ENCODE measurements around the gene SMPD1. TPM values are rescaled to one million over a fixed set of nuclear protein-coding genes. Genes with fewer than 3 reads are reported as not detected.

Gene SMPD1
- total RNA-seq, 1 experiment from 2014 or later, result 4.5 TPM

- Histone ChIP-seq H2BK15ac (ENCODE audit: low read depth, low read length) (no peak overlapping the region), H2BK12ac (ENCODE audit: insufficient read length, low read depth, low read length) (no peak overlapping the region), H4K8ac (replicated peaks; ENCODE audit: insufficient read length, low read depth, low read length) (no peak overlapping the region), H3K9ac (ENCODE audit: extremely low read depth, insufficient read length, low read length) (no peak overlapping the region), H3K27ac (ENCODE audit: insufficient read length, low read depth, low read length) (no peak overlapping the region), H2AK5ac (ENCODE audit: insufficient read length, low read length) (no peak overlapping the region), H2BK20ac (ENCODE audit: low read depth, low read length, poor library complexity, severe bottlenecking) (no peak overlapping the region), H2BK5ac (ENCODE audit: insufficient read length, low read length) (no peak overlapping the region), H3K79me2 (ENCODE audit: insufficient read depth, low read length) (no peaks in the 10 kb centered on the region), H3K79me1 (ENCODE audit: insufficient read depth, low read depth, low read length, poor library complexity, severe bottlenecking) (no peaks in the 10 kb centered on the region), H3K23me2 (ENCODE audit: insufficient read length, low read depth, low read length, poor library complexity, severe bottlenecking) (no peaks in the 10 kb centered on the region), H3K4me1 (ENCODE audit: insufficient read depth, low read length) (no peaks in the 10 kb centered on the region), H3K4ac (ENCODE audit: low read depth, low read length) (no peak overlapping the region), H3K14ac (ENCODE audit: insufficient read depth, low read length) (no peak overlapping the region), H3K4me2 (ENCODE audit: insufficient read depth, insufficient read length, low read length) (no peak overlapping the region), H3K18ac (ENCODE audit: insufficient read length, low read depth, low read length) (no peak overlapping the region), H4K5ac (ENCODE audit: insufficient read length, low read depth, low read length) (no peak overlapping the region), H2BK120ac (ENCODE audit: low read depth, low read length, poor library complexity, severe bottlenecking) (no peak overlapping the region), H4K91ac (ENCODE audit: insufficient read length, low read depth, low read length) (no peak overlapping the region), H2AFZ (ENCODE audit: low read length) (no peak overlapping the region), H3K27me3 (ENCODE audit: insufficient read depth, low read length) (no peaks in the 10 kb centered on the region), H3K56ac (ENCODE audit: insufficient read length, low read depth, low read length) (no peak overlapping the region), H3K9me3 (ENCODE audit: control insufficient read depth, low read depth, low read length) (no peaks in the 10 kb centered on the region), H4K20me1 (ENCODE audit: control insufficient read depth, insufficient read depth, insufficient read length) (no peaks in the 10 kb centered on the region), H3T11ph (ENCODE audit: low read length) (no peak overlapping the region), H3K23ac (ENCODE audit: insufficient read length, low read depth, low read length) (no peak overlapping the region)
- H3K27me3 Mint-ChIP-seq (ENCODE audit: low read depth), result no peaks in the 10 kb centered on the region
- TF ChIP-seq, protein P1, sequence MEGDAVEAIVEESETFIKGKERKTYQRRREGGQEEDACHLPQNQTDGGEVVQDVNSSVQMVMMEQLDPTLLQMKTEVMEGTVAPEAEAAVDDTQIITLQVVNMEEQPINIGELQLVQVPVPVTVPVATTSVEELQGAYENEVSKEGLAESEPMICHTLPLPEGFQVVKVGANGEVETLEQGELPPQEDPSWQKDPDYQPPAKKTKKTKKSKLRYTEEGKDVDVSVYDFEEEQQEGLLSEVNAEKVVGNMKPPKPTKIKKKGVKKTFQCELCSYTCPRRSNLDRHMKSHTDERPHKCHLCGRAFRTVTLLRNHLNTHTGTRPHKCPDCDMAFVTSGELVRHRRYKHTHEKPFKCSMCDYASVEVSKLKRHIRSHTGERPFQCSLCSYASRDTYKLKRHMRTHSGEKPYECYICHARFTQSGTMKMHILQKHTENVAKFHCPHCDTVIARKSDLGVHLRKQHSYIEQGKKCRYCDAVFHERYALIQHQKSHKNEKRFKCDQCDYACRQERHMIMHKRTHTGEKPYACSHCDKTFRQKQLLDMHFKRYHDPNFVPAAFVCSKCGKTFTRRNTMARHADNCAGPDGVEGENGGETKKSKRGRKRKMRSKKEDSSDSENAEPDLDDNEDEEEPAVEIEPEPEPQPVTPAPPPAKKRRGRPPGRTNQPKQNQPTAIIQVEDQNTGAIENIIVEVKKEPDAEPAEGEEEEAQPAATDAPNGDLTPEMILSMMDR (conservative IDR thresholded peaks at IDR 0.05), result no peak
- H3K9me3 Mint-ChIP-seq, result no peaks in the 10 kb centered on the region
- H3K27ac Mint-ChIP-seq, result no peak overlapping the region; a peak in 1 of 7 replicates
- no peak overlapping the region for H3K4me3 Mint-ChIP-seq
- WGBS (ENCODE audit: extremely low coverage, insufficient read length, low lambda C conversion rate), result no CpG with 5 or more reads among the region's 7 CpGs
- H3K4me1 Mint-ChIP-seq, result peaks cover 7 to 23% of the 10 kb centered on the region in 2 experiments
- H3K36me3 Mint-ChIP-seq (ENCODE audit: insufficient read depth in 1 of 3, low read depth in 3 of 3), result peaks cover 0 to 10% (median 8%) of the 10 kb centered on the region in 3 experiments; a peak in 2 of 7 replicates
- no peak for DNase-seq
Measured at GRCh38 chr11:6402561-6402981, 12.3 kb downstream of the SMPD1 start.

Measured in H9 (cell line).